H1 (cell line): Measurements from ENCODE around the gene TBCE. TPM values are rescaled to one million over a fixed set of nuclear protein-coding genes. Genes with fewer than 3 reads are reported as not detected.

Experiments
- CTCF ChIA-PET: fragments of 300-600 bp; sonication (Branson Sonifier 250); formaldehyde crosslinking; loops from one replicate; lab custom pipeline; 2021; ENCODE audit not compliant: partially characterized antibody; lab: Charles Lee
- POLR2A ChIA-PET: fragments of 300-600 bp; sonication (Branson Sonifier 250); formaldehyde crosslinking; loops from one replicate; lab custom pipeline; 2021; ENCODE audit warnings: inconsistent platforms; ENCODE audit not compliant: partially characterized antibody; lab: Charles Lee
- DNase-seq, 2 experiments: peaks; one replicate each; pipeline versions ENCODE4 v3.0.0 to v3.0.0-alpha.2; 2010 to 2022; ENCODE audit warnings: low spot score in 2 of 2, low read depth in 1 of 2, mixed read lengths in 1 of 2
- FAIRE-seq: peaks from 2 replicates; lab custom pipeline; 2011; peaks lifted over from hg19 to GRCh38; lab: Jason Lieb, UNC
- H2AFZ ChIP-seq: 2 replicates; pipeline ENCODE4 v1.8.1; 2012; ENCODE audit warnings: low read length, inconsistent platforms
- H2AK5ac ChIP-seq: 2 replicates; pipeline ENCODE4 v1.6.1; 2013; ENCODE audit warnings: low read depth, low read length
- H2BK120ac ChIP-seq: replicated peaks from 2 replicates; pipeline ENCODE3; 2013; ENCODE audit warnings: low read depth, low read length, inconsistent platforms
- H2BK12ac ChIP-seq: 2 replicates; pipeline ENCODE4 v1.6.1; 2013; ENCODE audit warnings: low read depth, low read length
- H2BK15ac ChIP-seq: 2 replicates; pipeline ENCODE4 v1.6.1; 2013; ENCODE audit warnings: low read length
- H2BK20ac ChIP-seq: 2 replicates; pipeline ENCODE4 v1.6.1; 2013; ENCODE audit warnings: low read length
- H2BK5ac ChIP-seq: 2 replicates; pipeline ENCODE4 v1.6.1; 2013; ENCODE audit warnings: low read depth, low read length
- H3K14ac ChIP-seq: 2 replicates; pipeline ENCODE4 v1.6.1; 2013; ENCODE audit warnings: inconsistent platforms; ENCODE audit not compliant: insufficient read length
- H3K18ac ChIP-seq: 2 replicates; pipeline ENCODE4 v1.6.1; 2013; ENCODE audit warnings: low read length; ENCODE audit errors: extremely low read depth
- H3K23ac ChIP-seq: 2 replicates; pipeline ENCODE4 v1.6.1; 2013; ENCODE audit warnings: inconsistent platforms; ENCODE audit not compliant: insufficient read length
- H3K23me2 ChIP-seq: 2 replicates; pipeline ENCODE4 v1.6.1; 2013; ENCODE audit warnings: low read depth, low read length
- H3K27ac ChIP-seq: 2 replicates; pipeline ENCODE4 v1.6.1; 2011; ENCODE audit warnings: low read depth, low read length, inconsistent platforms
- H3K27me3 ChIP-seq, 4 experiments: replicated peaks in 1 of 4; 1 replicate in 1 of 4; 2 replicates in 3 of 4; pipeline versions ENCODE4 v1.6.1 to v1.8.1; 2011 to 2013; ENCODE audit warnings: low read length in 3 of 4, mild to moderate bottlenecking in 3 of 4, inconsistent platforms in 2 of 4, mixed read lengths in 2 of 4, moderate library complexity in 1 of 4; ENCODE audit not compliant: control insufficient read depth in 3 of 4, insufficient read depth in 3 of 4; ENCODE audit errors: extremely low read depth in 1 of 4
- H3K36me3 ChIP-seq, 4 experiments: 2 replicates each; pipeline versions ENCODE4 v1.6.1 to v1.8.1; 2011 to 2013; ENCODE audit warnings: mild to moderate bottlenecking in 4 of 4, low read length in 3 of 4, moderate library complexity in 2 of 4, control low read depth in 1 of 4, inconsistent platforms in 1 of 4; ENCODE audit not compliant: insufficient read depth in 4 of 4, control insufficient read depth in 2 of 4
- H3K4ac ChIP-seq: replicated peaks from 2 replicates; pipeline ENCODE3; 2013; ENCODE audit warnings: low read length, low read depth, mixed read lengths, inconsistent platforms; ENCODE audit not compliant: insufficient read length
- H3K4me1 ChIP-seq, 4 experiments: replicated peaks in 1 of 4; 1 replicate in 1 of 4; 2 replicates in 3 of 4; pipeline versions ENCODE4 v1.6.1 to v1.8.1; 2011 to 2013; ENCODE audit warnings: low read length in 3 of 4, inconsistent platforms in 2 of 4, mixed read lengths in 1 of 4; ENCODE audit not compliant: insufficient read depth in 4 of 4, control insufficient read depth in 3 of 4
- H3K4me2 ChIP-seq, 2 experiments: 2 replicates each; pipeline versions ENCODE4 v1.6.1 to v1.8.1; 2011 to 2013; ENCODE audit warnings: low read depth in 2 of 2, low read length in 2 of 2, control low read depth in 1 of 2, inconsistent platforms in 1 of 2, mild to moderate bottlenecking in 1 of 2; ENCODE audit not compliant: insufficient read depth in 1 of 2
- H3K4me3 ChIP-seq, 4 experiments: fragments of 200-600, 300-600 bp in 1 of 4; sonication (generic), shearing (Covaris generic), sonication (Bioruptor Twin) in 1 of 4; 2 replicates each; pipeline versions ENCODE4 v1.5.1 to v1.8.1; 2011 to 2016; ENCODE audit warnings: low read length in 4 of 4, low read depth in 3 of 4, control low read depth in 2 of 4, inconsistent platforms in 2 of 4, mild to moderate bottlenecking in 2 of 4, mixed read lengths in 1 of 4, moderate library complexity in 1 of 4; ENCODE audit not compliant: insufficient read depth in 2 of 4; ENCODE audit errors: extremely low read depth in 1 of 4
- H3K56ac ChIP-seq: replicated peaks from 2 replicates; pipeline ENCODE3; 2013; ENCODE audit warnings: low read depth, mild to moderate bottlenecking, mixed read lengths, low read length, inconsistent platforms; ENCODE audit not compliant: insufficient read length
- H3K79me1 ChIP-seq: 2 replicates; pipeline ENCODE4 v1.6.1; 2013; ENCODE audit warnings: low read depth, low read length, control low read depth
- H3K79me2 ChIP-seq, 2 experiments: 2 replicates each; pipeline versions ENCODE4 v1.6.1 to v1.8.1; 2012 to 2013; ENCODE audit warnings: low read length in 2 of 2, mild to moderate bottlenecking in 2 of 2, inconsistent platforms in 1 of 2; ENCODE audit not compliant: insufficient read depth in 2 of 2, control insufficient read depth in 1 of 2
- H3K9ac ChIP-seq, 4 experiments: replicated peaks in 1 of 4; 1 replicate in 1 of 4; 2 replicates in 3 of 4; pipeline versions ENCODE4 v1.6.1 to v1.8.1; 2011 to 2013; ENCODE audit warnings: low read depth in 3 of 4, low read length in 3 of 4, control low read depth in 2 of 4, mild to moderate bottlenecking in 2 of 4, moderate library complexity in 2 of 4, inconsistent platforms in 1 of 4; ENCODE audit errors: extremely low read depth in 1 of 4
- H3K9me3 ChIP-seq, 2 experiments: 2 replicates each; pipeline versions ENCODE4 v1.6.1 to v1.8.1; 2012 to 2013; ENCODE audit warnings: mild to moderate bottlenecking in 2 of 2, moderate library complexity in 2 of 2, control low read depth in 1 of 2, inconsistent platforms in 1 of 2, low read depth in 1 of 2, low read length in 1 of 2, mixed read lengths in 1 of 2; ENCODE audit not compliant: insufficient read depth in 2 of 2
- H4K20me1 ChIP-seq, 2 experiments: replicated peaks in 1 of 2; 2 replicates each; pipeline versions ENCODE3 to v1.8.1; 2011 to 2013; ENCODE audit warnings: inconsistent platforms in 2 of 2, low read length in 2 of 2, mild to moderate bottlenecking in 1 of 2; ENCODE audit not compliant: insufficient read depth in 2 of 2, control insufficient read depth in 1 of 2
- H4K5ac ChIP-seq: 2 replicates; pipeline ENCODE4 v1.6.1; 2013; ENCODE audit warnings: low read length, low read depth, mixed read lengths, inconsistent platforms; ENCODE audit not compliant: insufficient read length
- H4K8ac ChIP-seq: 2 replicates; pipeline ENCODE4 v1.8.0; 2013; ENCODE audit warnings: mild to moderate bottlenecking, moderate library complexity, low read length, inconsistent platforms; ENCODE audit not compliant: insufficient read depth; ENCODE audit errors: extremely low read depth
- H4K91ac ChIP-seq: replicated peaks from 2 replicates; pipeline ENCODE3; 2013; ENCODE audit warnings: low read length, mixed read lengths, inconsistent platforms; ENCODE audit not compliant: insufficient read length
- BACH1 ChIP-seq: IDR thresholded peaks from 2 replicates; pipeline ENCODE4 v1.6.1; 2012; ENCODE audit warnings: low read length, improper control_type of control experiment
- CHD1 ChIP-seq: IDR thresholded peaks from 2 replicates; pipeline ENCODE4 v1.6.1; 2012; ENCODE audit warnings: low read depth, low read length, improper control_type of control experiment
- GTF2F1 ChIP-seq: IDR thresholded peaks from 2 replicates; pipeline ENCODE4 v1.6.1; 2012; ENCODE audit warnings: low read depth, low read length, improper control_type of control experiment, borderline replicate concordance
- JUND ChIP-seq: IDR thresholded peaks from 2 replicates; pipeline ENCODE4 v1.6.1; 2011; ENCODE audit warnings: mild to moderate bottlenecking, improper control_type of control experiment, low read length
- KDM4A ChIP-seq: IDR thresholded peaks from one replicate; pipeline ENCODE4 v1.7.1; 2012; ENCODE audit warnings: low read depth, mild to moderate bottlenecking, moderate library complexity, low read length, inconsistent platforms; ENCODE audit not compliant: severe bottlenecking
- NANOG ChIP-seq: IDR thresholded peaks from 2 replicates; pipeline ENCODE4 v1.6.1; 2011; ENCODE audit warnings: low read length, low read depth, mild to moderate bottlenecking, inconsistent platforms; ENCODE audit not compliant: insufficient read depth, poor library complexity, severe bottlenecking
- RXRA ChIP-seq: IDR thresholded peaks from 2 replicates; pipeline ENCODE4 v1.6.1; 2011; ENCODE audit warnings: low read depth, mild to moderate bottlenecking, low read length, moderate library complexity; ENCODE audit not compliant: insufficient read depth
- SIRT6 ChIP-seq: IDR thresholded peaks from one replicate; pipeline ENCODE4 v1.7.1; 2012; ENCODE audit warnings: low read length, inconsistent platforms
- SP1 ChIP-seq: IDR thresholded peaks from 2 replicates; pipeline ENCODE4 v1.6.1; 2011; ENCODE audit warnings: low read depth, low read length
- SUZ12 ChIP-seq: fragments of 200-600 bp; sonication (generic); IDR thresholded peaks from 2 replicates; pipeline ENCODE4 v1.6.1; 2012; ENCODE audit warnings: mild to moderate bottlenecking, inconsistent platforms, low read length, moderate library complexity, mixed read lengths
- ZNF274 ChIP-seq: IDR thresholded peaks from 2 replicates; pipeline ENCODE4 v1.7.0; 2012; ENCODE audit warnings: low read length, borderline replicate concordance; ENCODE audit errors: extremely low read depth
- WGBS, 2 experiments: shearing (Covaris generic) in 1 of 2; methylation state at CpG; one replicate each; pipeline versions ENCODE4 v1.1.6 to v1.1.7; 2013 to 2015; ENCODE audit warnings: low lambda C conversion rate in 2 of 2, mixed read lengths in 2 of 2, inconsistent platforms in 1 of 2, low coverage in 1 of 2, missing lambda C conversion rate in 1 of 2; ENCODE audit not compliant: insufficient replicate concordance in 2 of 2, insufficient coverage in 1 of 2, insufficient read length in 1 of 2; ENCODE audit errors: extremely low coverage in 1 of 2, missing lambda C conversion rate in 1 of 2; 5-methylcytosine and 5-hydroxymethylcytosine counted together
- polyA plus RNA-seq, 7 experiments: library from polyadenylated mRNA; depleted of rRNA in 3 of 7; stranded (reverse) in 5 of 7; unstranded in 2 of 7; fragments of >200 nt in 5 of 7; fragments of 200-250 nt in 2 of 7; gene quantifications; 1 replicate in 5 of 7; 2 replicates in 1 of 7; 4 replicates in 1 of 7; pipeline versions ENCODE4 v1.2.1 to v1.2.3, GENCODE V29; 2011 to 2013; ENCODE audit warnings: missing spikeins in 2 of 7, mixed read lengths in 2 of 7
- total RNA-seq: library from RNA; stranded (reverse); fragmentation: NEBNext Ultra II Directional; extraction: Animal tissue kit (Norgen Biotek cat#: 25700); gene quantifications from 2 replicates; pipeline ENCODE4 v1.2.1, GENCODE V29; 2021
- TF ChIP-seq, protein P1 (sequence below): IDR thresholded peaks from 2 replicates; pipeline ENCODE4 v1.6.1; 2012; ENCODE audit warnings: inconsistent platforms

Gene TBCE
- total and polyA plus RNA-seq, 2 of the 8 experiments (the other 6 are each of a cell fraction or from before 2014, with no cell fraction given) = 22.7 to 42.9 TPM

DNA sequence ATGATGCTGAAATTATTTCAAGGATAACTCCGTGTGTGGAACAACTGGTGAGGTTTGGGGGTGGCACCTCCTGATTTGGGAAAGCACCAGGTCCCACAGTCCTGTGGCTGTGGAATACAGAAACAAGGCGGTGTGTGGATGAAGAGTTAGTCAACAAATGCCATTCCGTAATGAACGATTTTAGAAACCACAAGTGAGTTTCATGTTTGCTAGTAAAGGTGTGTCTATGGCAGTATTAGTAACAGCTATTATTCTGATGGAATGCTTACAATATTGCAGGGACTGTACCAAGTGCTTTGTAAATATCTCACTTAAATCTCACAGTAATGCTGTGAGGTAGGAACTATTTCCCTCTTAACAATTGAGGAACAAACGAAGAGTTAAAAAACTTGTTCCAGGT lies 83.2 kb downstream of the TBCE start:
- no peak overlapping the region for H4K8ac ChIP-seq
- H3K23ac ChIP-seq = no peak overlapping the region
- H3K23me2 ChIP-seq = no peaks in the 10 kb centered on the region
- peaks cover 0 to 3% of the 10 kb centered on the region in 2 experiments for H4K20me1 ChIP-seq
- ChIA-PET CTCF (no interaction called here), POLR2A (interaction anchor here (1.5 kb wide), 1 partner anchor 10 kb away, joined by 3 read pairs; no protein-coding TSS in a partner anchor)
- WGBS, 2 experiments = 91% methylated on average over 5 of the region's 5 CpGs; no CpG with 5 or more reads in 1 of the 2 experiments
- no peak overlapping the region for H4K5ac ChIP-seq
- H3K14ac ChIP-seq = no peak overlapping the region
- no peak overlapping the region for H2BK120ac ChIP-seq
- H2BK15ac ChIP-seq = no peak overlapping the region
- no peak overlapping the region for H2AK5ac ChIP-seq
- no peak overlapping the region for H3K4me3 ChIP-seq
- no peak overlapping the region for H2BK5ac ChIP-seq
- H3K18ac ChIP-seq = no peak overlapping the region
- no peak overlapping the region for H3K56ac ChIP-seq
- H3K79me1 ChIP-seq = no peaks in the 10 kb centered on the region
- H3K4ac ChIP-seq = no peak overlapping the region
- H3K79me2 ChIP-seq = no peaks in the 10 kb centered on the region
- H3K36me3 ChIP-seq = peaks cover 5 to 66% (median 42%) of the 10 kb centered on the region in 4 experiments; a peak in 7 of 8 replicates
- no peak overlapping the region for H3K27ac ChIP-seq
- no peak for DNase-seq
- H2BK12ac ChIP-seq = no peak overlapping the region
- H3K27me3 ChIP-seq = no peaks in the 10 kb centered on the region
- no peak overlapping the region for H2AFZ ChIP-seq
- H3K9ac ChIP-seq = no peak overlapping the region
- no peak for FAIRE-seq
- H3K9me3 ChIP-seq = no peaks in the 10 kb centered on the region
- no peak overlapping the region for H3K4me2 ChIP-seq
- H2BK20ac ChIP-seq = no peak overlapping the region
- no peak for TF ChIP-seq CHD1
- no peak for TF ChIP-seq ZNF274
- no peak for TF ChIP-seq GTF2F1
- TF ChIP-seq BACH1 = no peak
- TF ChIP-seq JUND = no peak
- TF ChIP-seq SP1 = no peak
- no peak for TF ChIP-seq SUZ12
- TF ChIP-seq NANOG = no peak
- no peak for TF ChIP-seq RXRA
- no peak for TF ChIP-seq SIRT6
- TF ChIP-seq, protein P1, sequence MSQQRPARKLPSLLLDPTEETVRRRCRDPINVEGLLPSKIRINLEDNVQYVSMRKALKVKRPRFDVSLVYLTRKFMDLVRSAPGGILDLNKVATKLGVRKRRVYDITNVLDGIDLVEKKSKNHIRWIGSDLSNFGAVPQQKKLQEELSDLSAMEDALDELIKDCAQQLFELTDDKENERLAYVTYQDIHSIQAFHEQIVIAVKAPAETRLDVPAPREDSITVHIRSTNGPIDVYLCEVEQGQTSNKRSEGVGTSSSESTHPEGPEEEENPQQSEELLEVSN = no peak
- TF ChIP-seq KDM4A = no peak
- no peaks in the 10 kb centered on the region for H3K4me1 ChIP-seq
- no peak overlapping the region for H4K91ac ChIP-seq
